HepG2 (cell line): Measurements from ENCODE around the gene RNF149. TPM values are rescaled to one million over a fixed set of nuclear protein-coding genes. Genes with fewer than 3 reads are reported as not detected.

Experiments
- ATAC-seq: fragments of 200-7000 bp; cut with Tn5 transposase; 3 replicates; pipeline ENCODE4 v1.9.1; 2020; ENCODE audit warnings: mild to moderate bottlenecking, moderate library complexity
- BruUV-seq: library from RNA; stranded (reverse); fragments of 400-500 nt; replicated peaks from 2 replicates; lab custom pipeline; 2021; lab: Mats Ljungman, UMichigan
- CTCF ChIA-PET: fragments of 300-600 bp; formaldehyde crosslinking; extraction: SDS; loops from one replicate; lab custom pipeline; 2021; ENCODE audit warnings: low total read pairs, inconsistent platforms, low intra/inter-chr PET ratio; lab: Yijun Ruan, JAX
- POLR2A ChIA-PET: fragments of 350-600 bp; sonication (Branson Sonifier 250); formaldehyde crosslinking; loops from one replicate; lab custom pipeline; 2020; ENCODE audit warnings: antibody characterized with exemption, inconsistent platforms; lab: Yijun Ruan, JAX
- DNase-seq: peaks from one replicate; pipeline ENCODE4 v3.0.0-alpha.2; 2015; ENCODE audit warnings: low spot score
- FAIRE-seq: peaks from 3 replicates; lab custom pipeline; 2011; peaks lifted over from hg19 to GRCh38; lab: Jason Lieb, UNC
- H2AFZ ChIP-seq: one replicate; pipeline ENCODE4 v1.6.1; 2011; ENCODE audit warnings: low read length, inconsistent platforms
- H3K27ac ChIP-seq: fragments of 300-600 bp; 3 replicates; pipeline ENCODE4 v1.8.0; 2011; ENCODE audit warnings: mixed run types, mild to moderate bottlenecking, mixed read lengths, low read length, inconsistent platforms; ENCODE audit not compliant: insufficient read depth; ENCODE audit errors: extremely low read length
- H3K27me3 ChIP-seq, 2 experiments: fragments of 200-600 bp in 1 of 2; 2 replicates in 1 of 2; 3 replicates in 1 of 2; pipeline versions ENCODE4 v1.6.0 to v1.8.0; 2011; ENCODE audit warnings: low read length in 2 of 2, mild to moderate bottlenecking in 2 of 2, moderate library complexity in 2 of 2, inconsistent platforms in 1 of 2; ENCODE audit not compliant: insufficient read depth in 2 of 2, control insufficient read depth in 1 of 2
- H3K36me3 ChIP-seq, 2 experiments: fragments of 200-600 bp in 1 of 2; replicated peaks in 1 of 2; 2 replicates in 1 of 2; 3 replicates in 1 of 2; pipeline versions ENCODE4 v1.5.1 to v1.8.0; 2011; ENCODE audit warnings: low read length in 2 of 2, inconsistent platforms in 1 of 2; ENCODE audit not compliant: insufficient read depth in 2 of 2, control insufficient read depth in 1 of 2
- H3K4me1 ChIP-seq: 2 replicates; pipeline ENCODE4 v1.5.1; 2012; ENCODE audit warnings: low read length, inconsistent platforms; ENCODE audit not compliant: insufficient read depth
- H3K4me2 ChIP-seq: 2 replicates; pipeline ENCODE4 v1.6.0; 2011; ENCODE audit warnings: low read depth, low read length, inconsistent platforms
- H3K4me3 ChIP-seq, 3 experiments: fragments of 200-600 bp in 1 of 3; sonication (generic), shearing (Covaris generic) in 1 of 3; replicated peaks in 1 of 3; 2 replicates each; pipeline ENCODE4 v1.5.1; 2011 to 2016; ENCODE audit warnings: low read length in 3 of 3, inconsistent platforms in 2 of 3, low read depth in 2 of 3, mild to moderate bottlenecking in 2 of 3, control low read depth in 1 of 3, mixed read lengths in 1 of 3; ENCODE audit not compliant: insufficient read depth in 1 of 3
- H3K79me2 ChIP-seq: one replicate; pipeline ENCODE4 v1.6.1; 2011; ENCODE audit warnings: low read length, inconsistent platforms; ENCODE audit not compliant: insufficient read depth
- H3K9ac ChIP-seq: 2 replicates; pipeline ENCODE4 v1.6.0; 2011; ENCODE audit warnings: mild to moderate bottlenecking, low read depth, low read length, inconsistent platforms; ENCODE audit not compliant: insufficient read depth
- H3K9me3 ChIP-seq: 2 replicates; pipeline ENCODE4 v1.5.1; 2012; ENCODE audit warnings: mild to moderate bottlenecking, low read length
- H4K20me1 ChIP-seq: 2 replicates; pipeline ENCODE4 v1.6.0; 2011; ENCODE audit warnings: inconsistent platforms, mild to moderate bottlenecking, low read length, moderate library complexity; ENCODE audit not compliant: insufficient read depth
- ASH2L ChIP-seq: fragments of 300-600, 200-600 bp; sonication (generic); IDR thresholded peaks from 2 replicates; pipeline ENCODE4 v1.7.0; 2017; ENCODE audit warnings: low read depth, mild to moderate bottlenecking, moderate library complexity, mixed read lengths, low read length; ENCODE audit not compliant: insufficient read length
- ATF7-NPFF ChIP-seq: sonication (generic); formaldehyde crosslinking; IDR thresholded peaks from 2 replicates; pipeline ENCODE4 v1.8.1; 2023; ENCODE audit warnings: mild to moderate bottlenecking, low read depth, missing genetic modification reagents, moderate library complexity
- HDAC2 ChIP-seq: sonication (generic); formaldehyde crosslinking; IDR thresholded peaks from 2 replicates; pipeline ENCODE4 v1.4.0; 2020; ENCODE audit warnings: missing genetic modification reagents
- HOXD1 ChIP-seq: sonication (generic); formaldehyde crosslinking; IDR thresholded peaks from 2 replicates; pipeline ENCODE4 v1.5.0; 2020; ENCODE audit warnings: missing genetic modification reagents
- NFE2 ChIP-seq: sonication (generic); formaldehyde crosslinking; IDR thresholded peaks from 2 replicates; pipeline ENCODE4 v1.4.0; 2020; ENCODE audit warnings: missing genetic modification reagents
- SMARCC2 ChIP-seq: fragments of 450-650 bp; IDR thresholded peaks from 2 replicates; pipeline ENCODE4 v1.6.1; 2017; ENCODE audit warnings: antibody characterized with exemption, mild to moderate bottlenecking
- TEAD2 ChIP-seq: sonication (generic); formaldehyde crosslinking; IDR thresholded peaks from 2 replicates; pipeline ENCODE4 v1.9.0; 2021; ENCODE audit warnings: missing genetic modification reagents
- ZNF331 ChIP-seq: sonication (generic); formaldehyde crosslinking; IDR thresholded peaks from 2 replicates; pipeline ENCODE4 v1.4.0; 2020; ENCODE audit warnings: missing genetic modification reagents
- WGBS: methylation state at CpG from one replicate; pipeline ENCODE4 v1.1.6; 2017; ENCODE audit warnings: low lambda C conversion rate; 5-methylcytosine and 5-hydroxymethylcytosine counted together
- in situ Hi-C: cut with HindIII; loops from 2 replicates; pipeline ENCODE4 v1.10.0; 2017; ENCODE audit warnings: low pct_unique_long_range_greater_than_20kb; ENCODE audit not compliant: extremely low pct_ligation_motif_present
- intact Hi-C: fragments of 100-400 bp; cut with micrococcal nuclease; formaldehyde crosslinking; loops from one replicate; pipeline ENCODE4 v1.10.0; 2022; ENCODE audit not compliant: unreplicated experiment
- polyA plus RNA-seq, 8 experiments: library from polyadenylated mRNA; depleted of rRNA in 3 of 8; stranded (reverse) in 7 of 8; unstranded in 1 of 8; fragments of >200 nt; fragmentation: Illumina TruSeq in 4 of 8; extraction: Trizol in 4 of 8; gene quantifications; 2 replicates each; pipeline versions ENCODE4 v1.2.1 to v1.2.3, GENCODE V29; 2011 to 2016; ENCODE audit warnings: low read depth in 4 of 8, missing spikeins in 1 of 8, mixed read lengths in 1 of 8; ENCODE audit not compliant: insufficient read depth in 1 of 8
- total RNA-seq, 5 experiments: library from RNA; depleted of rRNA; stranded (reverse); fragments of >200 nt; fragmentation: Illumina TruSeq; extraction: Trizol; gene quantifications; 2 replicates each; pipeline ENCODE4 v1.2.3, GENCODE V29; 2016; ENCODE audit warnings: low read depth in 1 of 5
- TF ChIP-seq, protein P1 (sequence below): IDR thresholded peaks from 2 replicates; pipeline ENCODE4 v1.6.1; 2012; ENCODE audit warnings: low read length, improper control_type of control experiment
- TF ChIP-seq, protein P2 (sequence below), 2 experiments: sonication (generic) in 1 of 2; formaldehyde crosslinking in 1 of 2; IDR thresholded peaks; 2 replicates each; pipeline versions ENCODE4 v1.5.1 to v1.6.1; 2011 to 2020; ENCODE audit warnings: borderline replicate concordance in 1 of 2, low read depth in 1 of 2, low read length in 1 of 2, mild to moderate bottlenecking in 1 of 2, missing genetic modification reagents in 1 of 2, moderate library complexity in 1 of 2
- TF ChIP-seq, protein P3 (sequence below): IDR thresholded peaks from 2 replicates; pipeline ENCODE4 v1.6.1; 2016; ENCODE audit warnings: missing compliant biosample characterization, missing genetic modification reagents, borderline replicate concordance
- TF ChIP-seq, protein P4 (sequence below): IDR thresholded peaks from 2 replicates; pipeline ENCODE4 v1.6.1; 2016; ENCODE audit warnings: missing genetic modification reagents, missing compliant biosample characterization
- TF ChIP-seq, protein P5 (sequence below): IDR thresholded peaks from 2 replicates; pipeline ENCODE4 v1.6.1; 2012; ENCODE audit warnings: inconsistent platforms
- TF ChIP-seq, protein P6 (sequence below): sonication (generic); formaldehyde crosslinking; IDR thresholded peaks from 2 replicates; pipeline ENCODE4 v1.4.0; 2020; ENCODE audit warnings: mild to moderate bottlenecking, missing genetic modification reagents

The RNF149 gene
- total and polyA plus RNA-seq, 2 of the 13 experiments (the other 11 are each of a cell fraction or from before 2014, with no cell fraction given) = 87.6 to 109 TPM

DNA sequence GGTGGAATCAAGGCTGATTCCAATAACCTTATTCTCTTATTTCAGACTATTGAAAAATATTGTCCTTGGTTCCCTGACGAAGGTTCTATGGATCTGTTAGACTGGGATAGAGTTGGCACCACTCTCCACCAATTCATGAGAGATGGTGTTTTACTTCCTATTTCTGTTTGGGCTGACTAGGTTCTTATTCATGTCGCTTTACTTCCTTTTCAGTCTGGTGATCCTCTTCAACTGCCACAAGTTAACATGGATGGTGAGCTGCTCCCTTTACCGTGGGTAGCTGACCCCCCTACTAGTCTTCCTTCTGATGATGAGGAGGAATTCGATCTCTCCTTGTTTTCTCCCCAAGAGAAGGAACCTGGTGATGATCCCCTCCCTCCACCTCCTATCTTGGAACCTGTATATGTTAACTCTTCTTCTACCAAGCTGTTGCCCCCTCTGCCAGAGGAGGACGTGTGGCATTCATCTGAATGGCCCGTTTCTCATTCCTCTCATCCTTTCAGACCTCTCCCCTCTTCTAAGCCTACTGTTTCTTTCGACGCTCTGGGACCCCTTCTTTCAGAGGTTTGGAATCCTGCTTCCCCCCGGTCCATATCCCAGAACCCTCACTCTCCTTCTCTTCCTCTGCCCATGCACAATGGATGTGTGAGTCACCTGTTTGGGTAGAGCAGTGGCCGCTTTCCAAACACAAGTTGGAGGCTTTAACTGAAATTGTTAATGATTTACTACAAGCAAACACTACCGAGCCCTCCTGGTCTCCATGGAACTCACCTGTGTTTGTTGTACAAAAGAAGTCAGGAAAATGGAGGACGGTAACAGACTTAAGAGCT lies 69.4 kb downstream of the RNF149 start:
- peak; percentile 99 for ATAC-seq
- BruUV-seq = TSS peak; percentile 81
- H3K79me2 ChIP-seq = no peaks in the 10 kb centered on the region
- DNase-seq = peak; percentile 99
- H3K4me3 ChIP-seq = peak overlapping the region in 1 of 3 experiments; percentile 47; a peak in 2 of 6 replicates
- H3K9me3 ChIP-seq = peaks cover 21% of the 10 kb centered on the region; the same call in 1 of the 2 replicates
- POLR2A ChIA-PET = interaction anchor here (0.6 to 4.2 kb wide), 16 partner anchors 8 to 237 kb away, joined by 3 to 53 read pairs (median 6); partner anchors contain the start of genes CNOT11, RNF149, RPL31 and TBC1D8
- H3K4me1 ChIP-seq = peaks cover 81% of the 10 kb centered on the region
- H4K20me1 ChIP-seq = no peaks in the 10 kb centered on the region
- peak overlapping the region; percentile 80 for H3K9ac ChIP-seq
- no peak overlapping the region for H2AFZ ChIP-seq
- no peaks in the 10 kb centered on the region for H3K27me3 ChIP-seq
- in situ Hi-C loops = no loop called here
- peak overlapping the region; percentile 98 for H3K27ac ChIP-seq
- intact Hi-C loops = loop anchor here (1.0 kb wide), 1 partner anchor 12 kb away; no protein-coding TSS in a partner anchor
- WGBS = 21% methylated on average over 12 of the region's 12 CpGs
- CTCF ChIA-PET = interaction anchor here (2.5 kb wide), 1 partner anchor 12 kb away, joined by 20 read pairs; no protein-coding TSS in a partner anchor
- peak; percentile 89 for FAIRE-seq
- H3K36me3 ChIP-seq = no peaks in the 10 kb centered on the region
- H3K4me2 ChIP-seq = peak overlapping the region; percentile 86
- no peak for TF ChIP-seq NFE2
- peak; percentile 78 for TF ChIP-seq ASH2L
- TF ChIP-seq, protein P1, sequence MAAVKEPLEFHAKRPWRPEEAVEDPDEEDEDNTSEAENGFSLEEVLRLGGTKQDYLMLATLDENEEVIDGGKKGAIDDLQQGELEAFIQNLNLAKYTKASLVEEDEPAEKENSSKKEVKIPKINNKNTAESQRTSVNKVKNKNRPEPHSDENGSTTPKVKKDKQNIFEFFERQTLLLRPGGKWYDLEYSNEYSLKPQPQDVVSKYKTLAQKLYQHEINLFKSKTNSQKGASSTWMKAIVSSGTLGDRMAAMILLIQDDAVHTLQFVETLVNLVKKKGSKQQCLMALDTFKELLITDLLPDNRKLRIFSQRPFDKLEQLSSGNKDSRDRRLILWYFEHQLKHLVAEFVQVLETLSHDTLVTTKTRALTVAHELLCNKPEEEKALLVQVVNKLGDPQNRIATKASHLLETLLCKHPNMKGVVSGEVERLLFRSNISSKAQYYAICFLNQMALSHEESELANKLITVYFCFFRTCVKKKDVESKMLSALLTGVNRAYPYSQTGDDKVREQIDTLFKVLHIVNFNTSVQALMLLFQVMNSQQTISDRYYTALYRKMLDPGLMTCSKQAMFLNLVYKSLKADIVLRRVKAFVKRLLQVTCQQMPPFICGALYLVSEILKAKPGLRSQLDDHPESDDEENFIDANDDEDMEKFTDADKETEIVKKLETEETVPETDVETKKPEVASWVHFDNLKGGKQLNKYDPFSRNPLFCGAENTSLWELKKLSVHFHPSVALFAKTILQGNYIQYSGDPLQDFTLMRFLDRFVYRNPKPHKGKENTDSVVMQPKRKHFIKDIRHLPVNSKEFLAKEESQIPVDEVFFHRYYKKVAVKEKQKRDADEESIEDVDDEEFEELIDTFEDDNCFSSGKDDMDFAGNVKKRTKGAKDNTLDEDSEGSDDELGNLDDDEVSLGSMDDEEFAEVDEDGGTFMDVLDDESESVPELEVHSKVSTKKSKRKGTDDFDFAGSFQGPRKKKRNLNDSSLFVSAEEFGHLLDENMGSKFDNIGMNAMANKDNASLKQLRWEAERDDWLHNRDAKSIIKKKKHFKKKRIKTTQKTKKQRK = no peak
- TF ChIP-seq, protein P2, sequence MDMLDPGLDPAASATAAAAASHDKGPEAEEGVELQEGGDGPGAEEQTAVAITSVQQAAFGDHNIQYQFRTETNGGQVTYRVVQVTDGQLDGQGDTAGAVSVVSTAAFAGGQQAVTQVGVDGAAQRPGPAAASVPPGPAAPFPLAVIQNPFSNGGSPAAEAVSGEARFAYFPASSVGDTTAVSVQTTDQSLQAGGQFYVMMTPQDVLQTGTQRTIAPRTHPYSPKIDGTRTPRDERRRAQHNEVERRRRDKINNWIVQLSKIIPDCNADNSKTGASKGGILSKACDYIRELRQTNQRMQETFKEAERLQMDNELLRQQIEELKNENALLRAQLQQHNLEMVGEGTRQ (IDR thresholded peaks at IDR 0.05; ENCODE audit: low read depth, low read length) = no peak
- TF ChIP-seq, protein P2 (CRISPR knock-in tag; IDR thresholded peaks at IDR 0.05; ENCODE audit: borderline replicate concordance) = no peak
- TF ChIP-seq, protein P3, sequence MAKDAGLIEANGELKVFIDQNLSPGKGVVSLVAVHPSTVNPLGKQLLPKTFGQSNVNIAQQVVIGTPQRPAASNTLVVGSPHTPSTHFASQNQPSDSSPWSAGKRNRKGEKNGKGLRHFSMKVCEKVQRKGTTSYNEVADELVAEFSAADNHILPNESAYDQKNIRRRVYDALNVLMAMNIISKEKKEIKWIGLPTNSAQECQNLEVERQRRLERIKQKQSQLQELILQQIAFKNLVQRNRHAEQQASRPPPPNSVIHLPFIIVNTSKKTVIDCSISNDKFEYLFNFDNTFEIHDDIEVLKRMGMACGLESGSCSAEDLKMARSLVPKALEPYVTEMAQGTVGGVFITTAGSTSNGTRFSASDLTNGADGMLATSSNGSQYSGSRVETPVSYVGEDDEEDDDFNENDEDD (CRISPR knock-in tag) = peak; percentile 58; the same call in 1 of the 2 replicates
- TF ChIP-seq TEAD2 (CRISPR knock-in tag) = no peak
- TF ChIP-seq, protein P4, sequence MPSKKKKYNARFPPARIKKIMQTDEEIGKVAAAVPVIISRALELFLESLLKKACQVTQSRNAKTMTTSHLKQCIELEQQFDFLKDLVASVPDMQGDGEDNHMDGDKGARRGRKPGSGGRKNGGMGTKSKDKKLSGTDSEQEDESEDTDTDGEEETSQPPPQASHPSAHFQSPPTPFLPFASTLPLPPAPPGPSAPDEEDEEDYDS = peak; percentile 97
- no peak for TF ChIP-seq SMARCC2
- TF ChIP-seq HDAC2 (CRISPR knock-in tag) = peak; percentile 68; the same call in 1 of the 2 replicates
- no peak for TF ChIP-seq ATF7-NPFF (CRISPR knock-in tag)
- TF ChIP-seq, protein P5, sequence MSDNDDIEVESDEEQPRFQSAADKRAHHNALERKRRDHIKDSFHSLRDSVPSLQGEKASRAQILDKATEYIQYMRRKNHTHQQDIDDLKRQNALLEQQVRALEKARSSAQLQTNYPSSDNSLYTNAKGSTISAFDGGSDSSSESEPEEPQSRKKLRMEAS = peak; percentile 61
- TF ChIP-seq HOXD1 (CRISPR knock-in tag) = no peak
- TF ChIP-seq, protein P6, sequence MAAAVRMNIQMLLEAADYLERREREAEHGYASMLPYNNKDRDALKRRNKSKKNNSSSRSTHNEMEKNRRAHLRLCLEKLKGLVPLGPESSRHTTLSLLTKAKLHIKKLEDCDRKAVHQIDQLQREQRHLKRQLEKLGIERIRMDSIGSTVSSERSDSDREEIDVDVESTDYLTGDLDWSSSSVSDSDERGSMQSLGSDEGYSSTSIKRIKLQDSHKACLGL (CRISPR knock-in tag) = no peak
- peak; percentile 69 for TF ChIP-seq ZNF331 (CRISPR knock-in tag)
